Suprapubic skin (tissue), 3 donors: ENCODE results near the gene MYO7B.

ENCODE experiments used
- CTCF ChIP-seq, 2 donors: fragments of 200-600 bp in 1 of 2; fragments of 450-650 bp in 1 of 2; sonication (generic) in 1 of 2; IDR thresholded peaks; one replicate each; pipeline ENCODE4 v1.5.1; 2016 to 2019; ENCODE audit warnings: antibody characterized with exemption in 2 of 2, mild to moderate bottlenecking in 1 of 2, moderate library complexity in 1 of 2
- POLR2A ChIP-seq, 2 donors: fragments of 450-650 bp; IDR thresholded peaks; one replicate each; pipeline ENCODE4 v1.6.1; 2017; ENCODE audit warnings: antibody characterized with exemption in 2 of 2, mild to moderate bottlenecking in 2 of 2, moderate library complexity in 2 of 2

- TF ChIP-seq CTCF (IDR thresholded peaks at IDR 0.05): no peak
- no peak for TF ChIP-seq POLR2A (IDR thresholded peaks at IDR 0.05)
Measured at GRCh38 chr2:127490283-127490682, 45.2 kb upstream of the MYO7B start.
